Sigmoid colon (tissue), 4 donors: ENCODE data around the gene OR1M1.

Experiments used
- EP300 ChIP-seq, 4 donors: sonication (generic); formaldehyde crosslinking; IDR thresholded peaks; one replicate each; pipeline ENCODE4 v1.6.1; 2017; ENCODE audit warnings: antibody characterized with exemption in 4 of 4
- POLR2A ChIP-seq, 2 donors: fragments of 450-650 bp; IDR thresholded peaks; one replicate each; pipeline ENCODE4 v1.6.1; 2016; ENCODE audit warnings: antibody characterized with exemption in 2 of 2, mild to moderate bottlenecking in 2 of 2, moderate library complexity in 2 of 2
- POLR2AphosphoS5 ChIP-seq, 4 donors: sonication (generic); formaldehyde crosslinking; IDR thresholded peaks; one replicate each; pipeline ENCODE4 v1.6.1; 2017; ENCODE audit warnings: antibody characterized with exemption in 4 of 4
- TF ChIP-seq, protein P1 (sequence below), 4 experiments: fragments of 450-650 bp in 3 of 4; fragments of 200-600 bp in 1 of 4; IDR thresholded peaks; one replicate each; pipeline ENCODE4 v1.5.1; 2016 to 2019; ENCODE audit warnings: antibody characterized with exemption in 4 of 4, mild to moderate bottlenecking in 3 of 4, moderate library complexity in 2 of 4

DNA sequence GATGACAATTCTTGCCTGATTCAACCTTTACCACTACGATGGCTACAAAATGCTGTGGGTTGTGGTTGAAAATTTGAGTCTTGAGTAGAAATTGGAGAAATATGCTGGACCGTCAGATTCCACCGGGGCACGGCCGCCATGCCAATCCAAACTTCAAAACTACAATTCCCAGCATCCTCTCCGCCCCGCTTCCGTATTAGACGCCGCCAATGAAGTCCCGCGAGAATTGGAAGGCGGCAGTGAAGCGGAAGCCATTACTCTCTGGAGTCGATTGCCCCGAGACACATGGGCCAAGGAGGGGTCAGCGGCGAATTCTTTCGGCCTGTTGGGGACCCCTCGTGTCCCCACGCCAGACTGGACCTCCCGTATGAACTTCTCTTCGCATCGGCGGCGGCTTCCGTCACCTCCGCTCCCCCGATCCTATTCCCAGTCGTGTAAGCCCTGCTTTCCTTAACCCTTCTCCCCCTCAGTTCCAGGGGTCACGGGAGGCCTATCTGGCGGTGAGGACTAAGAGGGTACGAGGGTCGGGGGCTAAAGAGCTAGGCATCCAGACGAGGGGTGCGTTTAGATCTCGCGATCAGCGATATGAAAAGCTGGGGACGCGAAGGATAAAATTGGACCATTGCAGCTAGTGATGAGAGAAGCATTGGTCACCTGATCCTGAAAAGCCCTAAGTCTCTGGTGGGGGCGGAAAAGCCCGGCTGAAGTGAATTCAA lies 53.5 kb downstream of the OR1M1 start, which contains the start of gene ZNF317:
- peak; percentile 65 to 79 (median 74) for TF ChIP-seq POLR2AphosphoS5 (IDR thresholded peaks at IDR 0.05)
- TF ChIP-seq, protein P1, sequence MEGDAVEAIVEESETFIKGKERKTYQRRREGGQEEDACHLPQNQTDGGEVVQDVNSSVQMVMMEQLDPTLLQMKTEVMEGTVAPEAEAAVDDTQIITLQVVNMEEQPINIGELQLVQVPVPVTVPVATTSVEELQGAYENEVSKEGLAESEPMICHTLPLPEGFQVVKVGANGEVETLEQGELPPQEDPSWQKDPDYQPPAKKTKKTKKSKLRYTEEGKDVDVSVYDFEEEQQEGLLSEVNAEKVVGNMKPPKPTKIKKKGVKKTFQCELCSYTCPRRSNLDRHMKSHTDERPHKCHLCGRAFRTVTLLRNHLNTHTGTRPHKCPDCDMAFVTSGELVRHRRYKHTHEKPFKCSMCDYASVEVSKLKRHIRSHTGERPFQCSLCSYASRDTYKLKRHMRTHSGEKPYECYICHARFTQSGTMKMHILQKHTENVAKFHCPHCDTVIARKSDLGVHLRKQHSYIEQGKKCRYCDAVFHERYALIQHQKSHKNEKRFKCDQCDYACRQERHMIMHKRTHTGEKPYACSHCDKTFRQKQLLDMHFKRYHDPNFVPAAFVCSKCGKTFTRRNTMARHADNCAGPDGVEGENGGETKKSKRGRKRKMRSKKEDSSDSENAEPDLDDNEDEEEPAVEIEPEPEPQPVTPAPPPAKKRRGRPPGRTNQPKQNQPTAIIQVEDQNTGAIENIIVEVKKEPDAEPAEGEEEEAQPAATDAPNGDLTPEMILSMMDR (IDR thresholded peaks at IDR 0.05): no peak
- peak in 1 of 2 donors; percentile 57 for TF ChIP-seq POLR2A (IDR thresholded peaks at IDR 0.05)
- no peak for TF ChIP-seq EP300 (IDR thresholded peaks at IDR 0.05)
